SKM-1 treated with dmso at 0.1 percent for 144 hours (cell line): ENCODE measurements around the gene CYP4F11.
"Not testable (repeated sequence)": the region's sequence is repeated elsewhere in the genome, so short reads cannot be mapped to it uniquely, and the experiment has no call there.

ENCODE experiments used
- DNase-seq: peaks from one replicate; lab custom pipeline; 2025; ENCODE audit not compliant: unreplicated experiment; lab: John Stamatoyannopoulos, UW

The CYP4F11 gene

DNA sequence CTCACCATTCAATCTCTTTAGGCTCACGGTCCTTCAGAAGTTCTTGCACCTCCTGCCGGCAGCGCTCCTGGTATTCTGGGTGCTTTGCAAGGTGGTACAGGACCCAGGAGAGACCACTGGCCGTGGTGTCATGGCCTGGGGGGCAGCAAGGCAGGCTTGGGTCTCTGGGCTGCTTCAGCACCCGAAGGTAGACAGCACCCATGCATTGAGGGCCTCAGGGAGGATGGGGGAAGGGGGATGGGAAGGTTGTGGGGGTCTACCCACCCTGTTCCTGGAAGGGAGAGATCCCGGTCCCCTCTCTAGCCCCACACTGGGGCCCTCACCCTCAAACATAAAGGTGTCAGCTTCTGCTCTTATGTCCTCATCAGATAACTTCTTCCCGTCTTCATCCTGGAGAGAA lies 48.4 kb downstream of the CYP4F11 start:
- DNase-seq: no peak

DNA sequence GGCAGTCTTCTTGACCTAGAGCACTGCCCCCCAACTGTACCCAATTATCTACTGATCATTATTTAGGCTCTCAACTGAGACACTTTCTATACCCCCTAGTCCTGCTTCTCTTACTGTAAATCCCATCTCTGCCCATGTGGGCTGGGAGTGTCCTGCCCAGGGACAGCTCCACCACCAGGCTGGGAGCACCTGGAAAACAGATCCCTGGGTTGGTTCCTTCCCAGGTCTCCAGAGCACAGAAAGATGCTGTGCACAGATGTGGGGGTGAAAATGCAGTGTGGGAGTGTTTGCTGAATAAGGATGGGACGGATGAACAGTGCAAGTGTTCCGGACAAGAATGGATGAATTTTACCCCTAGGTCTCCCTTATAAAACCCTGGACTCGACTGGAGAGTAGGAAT lies 49.2 kb downstream of the CYP4F11 start:
- no peak for DNase-seq

DNA sequence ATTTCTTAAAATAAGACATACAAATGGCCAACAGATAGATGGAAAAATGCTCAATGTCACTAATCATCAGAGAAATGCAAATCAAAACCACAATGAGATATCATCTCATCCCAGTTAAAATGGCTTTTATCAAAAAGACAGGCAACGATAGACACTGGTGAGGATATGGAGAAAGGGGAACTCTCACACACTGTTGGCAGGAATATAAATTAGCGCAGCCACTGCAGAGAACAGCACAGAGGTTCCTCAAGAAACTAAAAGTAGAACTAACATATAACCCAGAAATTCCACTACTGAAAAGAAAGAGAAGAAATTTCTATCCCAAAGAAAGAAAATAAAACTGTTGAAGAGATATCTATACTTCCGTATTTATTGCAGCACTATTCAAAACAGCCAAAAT lies 51.0 kb downstream of the CYP4F11 start:
- not testable (repeated sequence) for DNase-seq

DNA sequence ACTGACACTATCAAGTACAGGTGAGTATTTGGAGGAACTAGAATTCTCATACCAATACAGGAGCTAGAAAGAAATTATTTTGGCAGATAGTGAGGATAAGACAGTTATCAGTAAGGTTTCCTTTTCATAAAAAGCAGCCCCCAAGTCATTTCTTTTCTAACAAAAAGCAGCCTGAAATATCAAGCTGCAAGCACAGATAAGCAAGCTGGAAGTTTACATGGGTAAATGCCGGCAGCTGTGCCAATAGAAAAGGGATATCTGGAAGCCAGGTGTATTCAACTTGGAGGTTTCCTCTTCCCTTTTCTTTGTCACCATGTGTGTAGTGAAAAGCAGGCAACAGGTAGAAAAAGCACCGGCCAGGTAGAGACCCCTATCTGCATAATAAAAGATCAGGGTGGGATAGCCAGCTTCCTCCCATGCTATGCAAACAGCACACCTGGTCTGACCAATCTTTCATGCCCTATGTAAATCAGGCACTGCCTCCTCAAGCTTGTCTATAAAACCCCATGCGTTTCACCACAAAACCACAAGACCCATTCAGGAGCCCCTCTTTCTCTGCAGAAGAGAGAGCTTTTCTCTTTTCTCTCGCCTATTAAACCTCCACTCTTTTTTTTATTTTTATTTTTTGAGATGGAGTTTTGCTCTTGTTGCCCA lies 59.4 kb downstream of the CYP4F11 start:
- no peak for DNase-seq

DNA sequence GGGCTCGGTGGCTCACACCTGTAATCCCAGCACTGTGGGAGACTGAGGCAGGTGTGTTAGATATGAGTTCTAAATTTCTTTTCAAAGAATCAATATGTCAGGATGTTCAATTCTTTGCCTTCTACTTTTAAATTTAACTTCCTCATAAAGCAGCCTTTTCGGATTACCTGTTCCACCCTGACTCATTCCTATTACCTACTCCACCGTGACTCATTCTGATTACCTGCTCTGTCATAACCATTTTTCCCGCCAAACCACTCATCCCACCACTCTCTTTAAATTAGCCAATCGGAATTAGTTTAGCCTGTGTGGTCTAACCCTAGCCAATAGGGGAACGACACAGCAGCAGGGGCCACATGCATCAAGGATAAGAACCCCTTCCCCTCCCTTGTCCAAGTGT lies 60.6 kb downstream of the CYP4F11 start:
- DNase-seq: not testable (repeated sequence)

DNA sequence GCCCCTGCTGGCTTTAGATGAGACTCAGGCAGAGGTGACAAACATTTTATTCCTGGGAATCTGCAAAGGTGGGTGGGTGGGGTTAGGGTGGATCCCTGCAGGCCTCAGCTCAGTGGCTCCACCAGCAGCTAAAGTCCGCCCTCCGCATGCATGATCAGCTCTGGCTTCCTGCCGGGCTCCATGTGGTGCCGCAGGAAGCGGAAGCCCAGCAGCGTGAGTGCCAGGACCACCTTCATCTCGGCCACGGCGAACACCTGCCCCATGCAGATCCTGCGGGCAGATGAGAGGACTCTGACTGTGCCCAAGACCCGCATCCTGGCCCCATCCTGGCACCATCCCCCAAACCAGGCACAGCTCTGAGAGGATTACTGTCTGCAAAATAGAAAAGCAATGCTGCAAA lies 62.8 kb downstream of the CYP4F11 start:
- DNase-seq: no peak

DNA sequence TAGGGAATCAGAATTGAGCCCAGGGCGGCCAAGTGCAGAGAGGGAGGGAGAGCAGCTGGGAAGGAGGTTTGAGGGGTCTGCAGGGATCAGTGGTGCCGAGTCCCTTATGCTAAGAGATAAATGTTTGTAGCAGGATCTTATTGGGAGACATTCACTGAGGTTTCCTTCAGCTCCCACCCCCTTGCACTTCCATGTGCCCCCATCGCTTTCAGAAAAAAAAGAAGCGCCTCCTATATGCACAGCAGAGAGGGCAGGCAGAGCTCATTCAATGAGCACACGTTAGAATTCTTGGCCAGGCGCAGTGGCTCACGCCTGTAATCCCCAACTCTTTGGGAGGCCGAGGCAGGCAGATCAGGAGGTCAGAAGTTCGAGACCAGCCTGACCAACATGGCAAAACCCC lies 64.5 kb downstream of the CYP4F11 start:
- peak; percentile 6 for DNase-seq

DNA sequence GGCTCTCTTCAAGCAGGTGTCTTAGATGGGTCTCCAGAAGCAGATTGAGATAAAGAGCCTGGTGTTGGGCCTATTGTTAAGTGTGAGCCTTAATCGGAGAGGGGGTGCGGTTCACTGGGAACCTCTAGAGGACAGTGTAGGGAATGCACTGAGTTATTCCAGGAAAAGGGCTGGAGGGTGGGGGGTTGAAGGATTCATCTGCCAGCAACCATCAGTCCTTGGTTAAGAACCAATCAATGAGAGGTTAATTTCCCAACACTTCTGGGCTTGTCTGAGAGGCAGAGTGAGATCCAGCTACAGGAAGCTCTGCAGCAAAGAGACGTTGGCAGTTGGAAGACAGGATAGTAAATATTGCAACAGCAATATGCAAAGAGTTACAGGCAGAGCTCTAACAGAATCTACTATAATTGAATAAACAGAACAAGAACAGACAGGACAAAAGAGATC lies 65.2 kb downstream of the CYP4F11 start:
- peak; percentile 98 for DNase-seq

DNA sequence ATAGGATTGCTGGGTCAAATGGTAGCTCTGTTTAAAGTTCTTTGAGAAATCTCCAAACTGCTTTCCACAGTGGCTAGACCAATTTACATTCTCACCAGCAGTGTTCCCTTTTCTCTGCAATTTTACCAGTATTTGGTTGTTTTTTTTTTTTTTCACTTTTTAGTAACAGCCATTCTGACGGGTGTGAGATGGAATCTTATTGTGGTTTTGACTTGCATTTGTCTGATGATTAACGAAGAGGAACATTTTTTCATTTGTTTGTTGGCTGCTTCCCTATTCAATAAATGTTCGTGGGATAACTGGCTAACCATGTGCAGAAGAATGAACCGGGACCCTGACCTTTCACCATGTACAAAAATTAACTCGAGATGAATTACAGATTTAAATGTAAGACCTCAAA lies 67.7 kb downstream of the CYP4F11 start:
- DNase-seq: no peak

DNA sequence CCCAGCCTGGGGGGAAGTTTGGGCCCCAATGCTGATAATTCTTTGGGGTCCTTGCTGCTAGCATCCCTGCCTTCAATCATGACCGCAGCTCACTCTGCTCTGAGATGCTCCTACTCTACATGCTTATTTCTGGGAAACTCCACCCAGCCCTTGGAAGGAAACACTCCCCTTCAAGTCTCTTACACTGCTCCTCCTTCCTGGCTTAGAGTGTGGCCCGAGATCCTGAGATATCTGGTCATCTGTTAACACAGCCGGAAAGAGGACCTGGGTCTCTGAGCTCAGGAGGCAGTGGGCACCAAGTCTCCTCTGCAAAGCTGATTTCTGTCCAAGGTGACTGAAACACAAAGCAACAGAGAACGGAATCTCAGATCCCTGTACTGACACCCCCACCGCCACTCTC lies 69.5 kb downstream of the CYP4F11 start:
- no peak for DNase-seq

DNA sequence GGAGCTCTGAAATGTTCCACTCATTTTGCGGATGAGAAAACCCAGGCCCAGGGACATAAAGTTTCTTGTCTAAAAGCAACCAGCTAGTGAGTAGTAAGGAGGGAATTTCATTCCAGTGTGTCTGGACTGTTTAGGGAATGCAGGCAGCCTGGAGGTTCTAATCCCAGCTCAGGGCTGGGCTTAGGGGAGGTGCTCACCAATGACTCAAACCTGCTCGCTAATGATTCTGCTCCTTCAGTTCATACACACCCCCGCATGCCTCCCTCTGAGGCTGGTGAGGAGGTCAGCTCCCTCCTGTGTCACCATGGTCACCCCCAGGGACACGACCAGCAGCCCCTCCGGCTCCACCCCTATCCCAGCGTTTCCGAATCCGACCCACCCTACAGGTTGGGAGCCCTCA lies 71.1 kb downstream of the CYP4F11 start:
- no peak for DNase-seq

DNA sequence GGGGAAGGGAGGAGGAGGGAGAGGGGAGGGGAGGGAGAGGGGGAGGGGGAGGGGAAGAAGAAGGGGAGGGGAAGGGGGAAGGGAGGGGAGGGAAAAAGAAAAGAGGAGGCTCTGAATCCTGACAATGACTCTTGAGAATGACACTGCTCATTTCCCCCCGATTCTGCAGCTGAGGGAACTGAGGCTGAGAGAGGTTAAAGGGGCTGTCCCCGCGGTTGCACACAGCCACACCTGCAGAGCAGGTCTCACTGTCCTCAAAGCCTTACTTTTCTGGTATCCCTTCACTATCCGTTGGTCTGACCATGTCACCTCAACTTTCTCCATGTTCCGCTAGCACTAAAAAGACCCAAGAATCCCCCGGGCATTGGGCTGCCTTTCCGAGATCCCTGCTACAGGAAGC lies 71.9 kb downstream of the CYP4F11 start:
- no peak for DNase-seq
